ENCODE results near the gene CABLES1. TPM values are rescaled to one million over a fixed set of nuclear protein-coding genes. Genes with fewer than 3 reads are reported as not detected.
"Not testable (repeated sequence)": the region's sequence is repeated elsewhere in the genome, so short reads cannot be mapped to it uniquely, and the experiment has no call there.

The CABLES1 gene
- total RNA-seq, 1 experiment from 2014 or later: 9.6 TPM

DNA sequence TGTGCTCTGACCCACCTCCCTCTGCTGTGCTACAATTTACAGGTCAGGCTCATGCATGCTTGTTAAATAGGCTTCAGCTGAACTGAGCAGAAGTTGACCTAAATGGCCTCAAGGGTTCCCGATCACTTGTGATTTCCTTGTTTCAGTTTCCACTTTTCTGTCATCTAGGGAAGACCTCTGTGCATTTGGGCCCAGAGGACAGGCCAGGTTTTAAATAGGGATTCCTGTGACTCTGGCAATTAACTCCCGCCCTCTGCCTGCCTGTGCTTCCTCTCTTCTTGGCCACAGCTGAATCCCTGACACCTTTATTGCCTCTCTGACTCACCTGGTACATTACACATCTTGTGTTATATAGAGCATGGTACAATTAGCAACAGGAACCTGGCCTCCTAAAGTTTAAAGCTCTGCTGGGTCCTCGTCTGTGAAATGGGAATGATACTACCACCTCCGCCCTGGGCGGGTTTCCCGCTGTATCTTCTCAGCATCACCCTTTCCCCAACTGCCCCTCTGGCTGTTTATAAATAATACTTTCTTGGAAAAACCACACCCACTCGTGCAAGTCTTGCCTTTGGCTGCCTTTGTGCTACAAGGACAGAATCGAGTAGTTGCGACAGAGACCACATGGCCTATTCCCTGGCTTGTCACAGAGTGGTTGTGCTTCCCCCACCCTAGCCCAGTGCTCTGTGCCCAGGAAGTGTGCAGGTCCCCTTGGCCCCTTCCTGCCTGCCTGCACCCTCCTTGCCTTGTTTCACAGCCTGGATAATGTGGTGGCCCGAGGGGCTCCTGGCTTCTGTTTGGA is 7.9 kb downstream of the CABLES1 start:
- no peak for DNase-seq

DNA sequence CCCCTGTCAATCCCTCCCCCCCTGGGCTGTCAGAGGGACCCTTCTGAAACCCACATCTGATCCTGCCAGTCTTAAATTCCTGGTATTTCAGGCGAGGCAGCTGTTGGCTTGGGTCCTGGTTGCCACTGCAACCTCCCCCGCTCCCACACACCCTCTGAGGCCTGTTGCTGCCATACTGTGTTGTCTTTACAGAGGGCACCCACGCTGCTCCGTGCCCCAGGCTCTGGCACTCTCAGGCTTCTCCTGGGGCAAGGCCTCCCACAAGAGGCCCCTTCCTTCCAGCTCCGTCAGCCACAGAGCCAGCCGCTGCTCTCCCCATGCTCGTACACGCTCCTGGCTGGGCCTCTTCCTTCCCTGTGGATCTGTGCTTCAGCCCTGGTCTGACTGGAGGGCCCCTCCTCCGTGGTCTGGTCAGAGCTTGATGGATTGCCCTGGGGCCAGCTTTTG is 8.6 kb downstream of the CABLES1 start:
- DNase-seq: no peak
- no peak overlapping the region for H3K4me3 ChIP-seq (ENCODE audit: insufficient read depth, low read depth, low read length)
- no peaks in the 10 kb centered on the region for H3K36me3 ChIP-seq (replicated peaks; ENCODE audit: control insufficient read depth, insufficient read depth, low read length)
- H3K27me3 ChIP-seq (ENCODE audit: control insufficient read depth, insufficient read depth, low read length): no peaks in the 10 kb centered on the region

More for the DNA sequence above, 7.9 kb downstream of the CABLES1 start:
- H3K36me3 ChIP-seq (replicated peaks; ENCODE audit: control insufficient read depth, insufficient read depth, low read length): no peaks in the 10 kb centered on the region
- H3K27me3 ChIP-seq (ENCODE audit: control insufficient read depth, insufficient read depth, low read length): no peaks in the 10 kb centered on the region
- H3K4me3 ChIP-seq (ENCODE audit: insufficient read depth, low read depth, low read length): no peak overlapping the region

DNA sequence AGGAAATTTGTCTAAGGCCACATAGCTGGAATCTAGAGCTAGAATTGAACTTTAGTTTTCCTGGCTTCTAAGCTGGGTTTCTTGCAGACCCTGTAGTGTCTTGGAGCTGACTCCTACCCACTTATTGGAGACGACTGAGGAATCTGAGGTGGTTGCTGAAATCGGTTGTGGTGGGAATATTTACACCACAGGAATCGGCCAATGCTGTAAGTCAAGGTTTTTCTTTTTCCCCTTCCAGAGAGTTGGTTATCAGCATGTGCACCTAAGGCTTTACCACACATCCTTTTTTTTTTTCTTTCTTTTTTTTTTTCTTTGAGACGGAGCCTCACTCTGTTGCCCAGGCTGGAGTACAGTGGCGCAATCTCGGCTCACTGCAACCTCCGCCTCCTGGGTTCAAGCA is 9.4 kb downstream of the CABLES1 start:
- Histone ChIP-seq H3K4me3 (ENCODE audit: insufficient read depth, low read depth, low read length) (no peak overlapping the region), H3K27me3 (ENCODE audit: control insufficient read depth, insufficient read depth, low read length) (no peaks in the 10 kb centered on the region), H3K36me3 (replicated peaks; ENCODE audit: control insufficient read depth, insufficient read depth, low read length) (no peaks in the 10 kb centered on the region)
- no peak for DNase-seq

DNA sequence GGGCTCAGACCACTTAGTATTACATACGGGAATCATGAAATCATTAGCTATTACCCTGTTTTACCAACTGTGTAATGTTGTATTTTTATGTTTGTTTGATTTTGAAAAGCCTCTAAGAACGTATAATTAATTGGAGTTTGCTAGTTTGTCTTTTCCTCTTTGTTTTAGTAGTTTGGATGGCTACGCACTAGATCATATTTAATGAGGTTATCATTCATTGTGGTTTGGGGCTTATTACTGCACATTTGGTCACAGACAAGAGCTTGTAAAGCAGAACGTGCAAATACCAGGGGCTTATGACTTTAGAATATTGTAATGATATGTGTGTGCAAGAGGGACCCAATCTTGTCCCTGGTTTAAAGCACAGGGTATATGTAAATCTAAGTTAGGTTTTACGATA is 10.3 kb downstream of the CABLES1 start:
- DNase-seq: no peak
- no peaks in the 10 kb centered on the region for H3K36me3 ChIP-seq (replicated peaks; ENCODE audit: control insufficient read depth, insufficient read depth, low read length)

DNA sequence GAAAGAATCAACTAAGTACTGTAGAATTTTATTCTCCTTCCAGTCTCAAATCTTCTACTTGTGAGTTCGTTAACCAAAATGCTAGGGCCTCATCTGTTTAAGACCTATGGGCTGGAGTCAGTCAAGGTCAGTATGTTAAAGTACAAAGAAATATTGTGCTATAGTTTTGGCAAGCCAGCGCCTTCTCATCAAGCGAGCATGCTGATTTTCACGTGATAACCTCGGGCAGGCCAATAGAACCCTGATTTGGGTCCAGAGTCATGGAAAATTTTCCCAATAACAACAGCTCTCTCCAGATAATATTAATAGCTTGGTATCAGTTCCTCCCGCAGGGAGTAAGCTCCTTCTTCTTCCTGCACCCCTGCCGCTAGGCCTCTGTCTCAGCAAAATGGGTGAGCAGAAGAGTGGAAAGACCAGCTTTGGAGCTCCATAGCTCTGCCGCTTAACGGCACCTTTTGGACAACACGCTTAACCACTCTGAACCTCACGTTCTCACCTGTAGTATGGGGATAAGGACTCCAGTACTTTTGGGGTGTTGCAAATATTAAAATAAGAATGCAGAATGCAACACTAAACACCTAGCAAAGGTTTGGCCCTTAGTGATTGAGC is 11.7 kb downstream of the CABLES1 start:
- no peak for DNase-seq
- no peaks in the 10 kb centered on the region for H3K36me3 ChIP-seq (replicated peaks; ENCODE audit: control insufficient read depth, insufficient read depth, low read length)
- no peaks in the 10 kb centered on the region for H3K27me3 ChIP-seq (ENCODE audit: control insufficient read depth, insufficient read depth, low read length)
- no peak overlapping the region for H3K4me3 ChIP-seq (ENCODE audit: insufficient read depth, low read depth, low read length)

More for the DNA sequence above, 10.3 kb downstream of the CABLES1 start:
- Histone ChIP-seq H3K27me3 (ENCODE audit: control insufficient read depth, insufficient read depth, low read length) (no peaks in the 10 kb centered on the region), H3K4me3 (ENCODE audit: insufficient read depth, low read depth, low read length) (no peak overlapping the region)

DNA sequence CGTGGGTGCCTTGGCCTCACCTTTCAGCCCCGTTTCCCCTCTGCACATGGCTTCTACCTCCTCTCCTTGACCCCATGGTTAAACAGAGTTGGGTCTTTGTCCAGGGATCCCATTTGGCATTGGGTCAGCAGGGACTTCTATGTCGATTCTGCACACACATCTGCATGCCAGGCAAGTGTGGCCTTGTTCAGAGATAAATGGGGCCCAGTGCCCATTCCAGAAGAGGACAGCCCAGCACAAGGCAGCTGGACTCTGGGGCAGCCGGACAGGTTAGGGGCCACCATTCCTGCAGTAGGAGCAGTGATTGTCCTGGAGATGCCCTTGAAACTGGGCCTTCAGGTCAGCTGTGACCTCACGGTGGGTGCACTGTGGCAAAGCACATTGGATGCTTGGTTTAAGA is 13.1 kb downstream of the CABLES1 start:
- Histone ChIP-seq H3K27me3 (ENCODE audit: control insufficient read depth, insufficient read depth, low read length) (no peaks in the 10 kb centered on the region), H3K36me3 (replicated peaks; ENCODE audit: control insufficient read depth, insufficient read depth, low read length) (no peaks in the 10 kb centered on the region), H3K4me3 (ENCODE audit: insufficient read depth, low read depth, low read length) (no peak overlapping the region)
- DNase-seq: no peak

DNA sequence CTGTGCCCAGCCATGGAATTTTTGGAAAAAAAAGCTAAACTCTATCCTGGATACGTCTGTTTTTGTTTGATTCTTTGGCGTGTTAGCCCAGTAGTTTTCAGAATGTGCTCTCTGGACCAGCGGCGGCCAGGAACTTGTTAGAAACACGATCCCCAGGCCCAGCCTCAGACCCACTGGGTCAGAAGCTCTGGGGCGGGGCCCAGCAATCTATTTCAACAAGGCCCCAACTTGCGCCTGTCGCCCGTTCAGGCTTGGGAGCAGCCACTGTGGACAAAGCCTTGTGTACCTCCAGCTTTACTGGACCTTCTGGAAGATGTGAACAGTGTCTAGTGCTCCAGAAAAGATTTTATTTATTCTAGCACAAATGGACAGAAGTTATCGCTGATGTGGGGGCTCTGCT is 14.3 kb downstream of the CABLES1 start:
- Histone ChIP-seq H3K36me3 (replicated peaks; ENCODE audit: control insufficient read depth, insufficient read depth, low read length) (no peaks in the 10 kb centered on the region), H3K27me3 (ENCODE audit: control insufficient read depth, insufficient read depth, low read length) (no peaks in the 10 kb centered on the region), H3K4me3 (ENCODE audit: insufficient read depth, low read depth, low read length) (no peak overlapping the region)
- DNase-seq: no peak

DNA sequence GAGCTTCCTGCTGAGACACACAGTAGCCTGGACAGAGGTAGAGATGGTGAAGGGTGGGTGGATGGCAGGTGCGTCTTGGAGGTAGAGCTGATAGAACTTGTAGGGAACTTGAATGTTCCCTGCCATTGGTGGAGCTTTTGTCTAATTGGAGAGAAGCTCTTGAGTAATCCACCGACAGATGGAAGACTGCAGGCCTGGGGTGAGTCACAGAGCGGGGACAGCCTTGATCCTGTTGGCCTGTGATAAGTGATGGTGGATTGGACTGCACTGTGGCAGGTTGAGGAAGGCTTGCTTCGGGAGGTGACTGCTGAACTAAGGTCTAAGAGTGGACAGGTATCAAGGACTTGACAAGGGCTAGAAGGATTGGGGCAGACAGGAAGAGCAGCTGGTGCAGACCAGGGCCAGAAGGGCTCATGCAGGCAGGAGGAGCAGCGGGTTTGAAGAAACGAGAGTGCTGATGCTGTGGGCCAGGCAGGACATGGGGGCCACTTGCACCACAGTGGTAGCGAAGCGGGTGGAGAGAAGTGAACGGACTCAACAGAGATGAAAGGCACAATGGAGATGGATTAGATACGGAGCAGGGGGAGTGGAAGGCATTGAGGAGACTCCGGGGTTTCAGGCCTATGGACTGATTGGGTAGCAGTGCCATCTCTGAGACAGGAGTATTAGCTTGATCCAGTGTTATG is 16.3 kb downstream of the CABLES1 start:
- Histone ChIP-seq H3K27me3 (ENCODE audit: control insufficient read depth, insufficient read depth, low read length) (no peaks in the 10 kb centered on the region), H3K4me3 (ENCODE audit: insufficient read depth, low read depth, low read length) (no peak overlapping the region), H3K36me3 (replicated peaks; ENCODE audit: control insufficient read depth, insufficient read depth, low read length) (no peaks in the 10 kb centered on the region)
- no peak for DNase-seq

DNA sequence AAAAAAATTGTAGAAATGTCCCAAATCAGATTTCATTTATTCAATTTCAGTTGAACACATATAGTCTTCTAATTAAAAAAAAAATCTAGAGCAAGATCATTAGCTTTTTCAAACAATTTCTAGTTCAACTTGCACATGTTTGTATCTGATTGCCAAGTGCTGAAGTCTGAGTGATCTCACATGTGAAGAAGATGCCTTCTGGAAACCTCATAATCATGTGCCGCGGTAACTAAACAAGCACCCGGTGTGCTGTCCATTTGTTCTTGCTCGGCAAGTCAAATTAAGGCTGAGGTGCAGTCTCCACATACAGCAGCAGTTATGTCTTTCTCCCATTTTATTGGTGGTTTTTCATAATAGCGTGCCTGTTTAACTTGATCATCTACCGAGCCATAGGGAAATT is 18.7 kb downstream of the CABLES1 start:
- H3K4me3 ChIP-seq (ENCODE audit: insufficient read depth, low read depth, low read length): no peak overlapping the region
- H3K27me3 ChIP-seq (ENCODE audit: control insufficient read depth, insufficient read depth, low read length): no peaks in the 10 kb centered on the region
- H3K36me3 ChIP-seq (replicated peaks; ENCODE audit: control insufficient read depth, insufficient read depth, low read length): no peaks in the 10 kb centered on the region
- no peak for DNase-seq

DNA sequence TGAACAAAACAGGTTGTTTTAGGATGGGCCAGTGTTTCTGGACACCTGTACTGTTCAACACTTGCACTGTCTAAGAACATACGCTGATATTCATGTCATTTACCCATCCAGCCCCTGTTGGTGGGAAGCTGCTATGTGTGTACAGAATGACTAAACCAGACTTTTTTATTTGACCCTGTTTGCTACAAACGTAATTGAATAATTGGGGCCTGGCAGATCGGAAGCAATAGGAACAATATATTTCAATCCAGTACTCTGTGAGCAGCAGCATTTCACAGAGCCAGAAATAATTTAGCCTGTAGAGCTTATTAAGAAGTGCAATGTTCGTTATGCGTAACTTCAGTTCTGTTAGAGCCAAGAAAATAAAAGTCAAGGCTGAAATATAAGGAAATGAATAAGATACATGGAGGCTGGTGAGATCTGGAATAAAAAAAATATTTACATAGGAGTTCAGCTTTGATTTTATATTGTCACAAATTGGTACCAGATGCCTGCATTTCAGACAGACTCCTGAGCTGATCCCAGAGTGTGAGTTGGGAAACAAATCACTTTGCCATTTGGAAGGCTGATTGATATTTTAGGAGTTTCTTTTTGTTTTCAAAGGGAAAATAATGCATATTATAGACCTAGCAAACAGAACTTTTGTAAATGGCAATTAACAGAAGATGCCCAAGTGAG is 19.7 kb downstream of the CABLES1 start:
- DNase-seq: no peak
- H3K36me3 ChIP-seq (replicated peaks; ENCODE audit: control insufficient read depth, insufficient read depth, low read length): no peaks in the 10 kb centered on the region
- H3K4me3 ChIP-seq (ENCODE audit: insufficient read depth, low read depth, low read length): no peak overlapping the region
- no peaks in the 10 kb centered on the region for H3K27me3 ChIP-seq (ENCODE audit: control insufficient read depth, insufficient read depth, low read length)

DNA sequence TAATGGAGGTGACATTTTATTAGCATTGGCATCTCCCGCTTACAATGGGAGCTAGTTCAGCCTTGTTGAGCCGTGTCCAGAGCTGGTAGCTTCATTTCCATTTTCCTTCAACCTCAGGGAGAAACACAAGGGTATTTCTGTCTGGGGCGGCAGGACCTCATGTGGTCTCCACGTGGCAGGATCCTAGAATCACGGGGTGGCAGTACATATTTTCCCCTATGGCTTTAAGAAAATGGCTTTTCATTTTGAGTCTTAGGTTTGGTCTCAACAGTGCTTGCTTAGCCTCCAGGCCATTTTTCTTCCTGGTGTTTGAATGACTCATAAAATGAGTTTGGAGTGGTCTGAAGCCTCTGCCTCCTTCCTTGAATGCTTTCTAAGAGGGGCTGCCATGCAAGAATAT is 20.3 kb downstream of the CABLES1 start:
- Histone ChIP-seq H3K36me3 (replicated peaks; ENCODE audit: control insufficient read depth, insufficient read depth, low read length) (no peaks in the 10 kb centered on the region), H3K4me3 (ENCODE audit: insufficient read depth, low read depth, low read length) (no peak overlapping the region), H3K27me3 (ENCODE audit: control insufficient read depth, insufficient read depth, low read length) (no peaks in the 10 kb centered on the region)
- DNase-seq: no peak

DNA sequence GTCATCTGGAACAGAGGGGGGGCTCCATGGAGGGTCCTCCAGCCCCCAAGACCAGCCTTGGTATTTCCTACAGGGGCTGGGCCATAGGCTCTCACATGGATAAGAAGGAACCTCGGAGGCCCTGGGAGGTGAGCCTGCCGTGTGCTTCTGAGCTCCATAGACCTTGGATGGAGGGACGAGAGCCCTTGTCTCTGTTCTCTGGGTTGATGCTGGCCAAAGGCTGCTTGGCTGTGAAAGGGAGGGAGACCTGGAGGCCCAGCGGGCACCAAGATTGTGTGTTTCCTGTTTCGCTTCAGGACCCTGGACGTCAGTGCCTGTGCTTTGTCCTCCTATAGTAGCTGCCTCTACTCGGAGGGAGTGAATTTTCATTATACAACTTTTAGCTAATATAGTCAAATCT is 20.8 kb downstream of the CABLES1 start:
- no peak overlapping the region for H3K4me3 ChIP-seq (ENCODE audit: insufficient read depth, low read depth, low read length)
- no peak for DNase-seq
- no peaks in the 10 kb centered on the region for H3K27me3 ChIP-seq (ENCODE audit: control insufficient read depth, insufficient read depth, low read length)
- no peaks in the 10 kb centered on the region for H3K36me3 ChIP-seq (replicated peaks; ENCODE audit: control insufficient read depth, insufficient read depth, low read length)

DNA sequence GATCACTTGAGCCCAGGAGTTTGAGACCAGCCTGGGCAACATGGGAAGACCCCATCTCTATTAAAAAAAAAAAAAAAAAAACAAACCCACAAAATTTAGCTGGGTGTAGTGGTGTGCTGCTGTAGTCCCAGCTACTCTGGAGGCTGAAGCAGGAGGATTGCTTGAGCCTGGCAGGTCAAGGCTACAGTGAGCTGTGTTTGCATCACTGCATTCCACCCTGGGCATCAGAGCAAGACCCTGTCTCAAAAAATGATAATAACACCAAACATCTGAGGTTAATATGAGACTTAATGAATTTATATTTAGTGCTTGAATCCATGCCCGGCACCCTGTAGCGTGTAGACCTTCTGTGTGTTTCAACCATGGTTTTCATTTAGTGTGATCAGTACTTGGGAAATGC is 22.8 kb downstream of the CABLES1 start:
- no peak overlapping the region for H3K4me3 ChIP-seq (ENCODE audit: insufficient read depth, low read depth, low read length)
- H3K36me3 ChIP-seq (replicated peaks; ENCODE audit: control insufficient read depth, insufficient read depth, low read length): no peaks in the 10 kb centered on the region
- no peaks in the 10 kb centered on the region for H3K27me3 ChIP-seq (ENCODE audit: control insufficient read depth, insufficient read depth, low read length)
- no peak for DNase-seq

DNA sequence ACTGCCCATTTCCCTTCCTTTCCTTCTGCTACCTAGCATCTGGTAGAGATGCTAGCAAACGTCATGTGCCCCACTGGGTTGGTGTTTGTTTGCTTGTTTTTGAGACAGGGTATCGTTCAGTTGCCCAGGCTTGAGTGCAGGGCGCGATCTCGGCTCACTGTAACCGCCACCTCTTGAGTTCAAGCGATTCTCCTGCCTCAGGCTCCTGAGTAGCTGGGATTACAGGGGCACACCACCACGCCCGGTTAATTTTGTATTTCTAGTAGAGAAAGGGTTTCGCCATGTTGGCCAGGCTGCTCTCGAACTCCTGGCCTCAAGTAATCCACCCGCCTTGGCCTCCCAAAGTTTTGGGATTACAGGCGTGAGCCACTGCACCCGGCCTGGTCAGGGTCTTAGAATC is 23.6 kb downstream of the CABLES1 start:
- H3K36me3 ChIP-seq (replicated peaks; ENCODE audit: control insufficient read depth, insufficient read depth, low read length); H3K27me3 ChIP-seq (ENCODE audit: control insufficient read depth, insufficient read depth, low read length); H3K4me3 ChIP-seq (ENCODE audit: insufficient read depth, low read depth, low read length); DNase-seq: not testable (repeated sequence)

Data from H7 (cell line).